ENCODE measurements around the gene DPP10.

GRCh38 chr2:115541814-115542213 lies 1099.4 kb downstream of the DPP10 start:
- no peak for TF ChIP-seq CTCF (IDR thresholded peaks at IDR 0.05)
- no peak for TF ChIP-seq POLR2AphosphoS5 (IDR thresholded peaks at IDR 0.05)
- TF ChIP-seq POLR2A (IDR thresholded peaks at IDR 0.05), result no peak
